HUES64 (cell line): ENCODE data around the gene TMIE. TPM values are rescaled to one million over a fixed set of nuclear protein-coding genes. Genes with fewer than 3 reads are reported as not detected.

Experiments
- H3K27ac ChIP-seq: 2 replicates; pipeline ENCODE4 v1.7.0; 2013; ENCODE audit warnings: low read depth, low read length, inconsistent platforms
- H3K27me3 ChIP-seq: 2 replicates; pipeline ENCODE4 v1.6.1; 2013; ENCODE audit warnings: mild to moderate bottlenecking, low read length; ENCODE audit not compliant: insufficient read depth
- H3K36me3 ChIP-seq: 2 replicates; pipeline ENCODE4 v1.6.1; 2013; ENCODE audit warnings: mild to moderate bottlenecking, low read length; ENCODE audit not compliant: insufficient read depth
- H3K4me1 ChIP-seq: 2 replicates; pipeline ENCODE4 v1.6.1; 2013; ENCODE audit warnings: mild to moderate bottlenecking, low read length, moderate library complexity; ENCODE audit not compliant: insufficient read depth
- H3K4me3 ChIP-seq: 2 replicates; pipeline ENCODE4 v1.5.1; 2013; ENCODE audit warnings: mild to moderate bottlenecking, low read length, moderate library complexity
- H3K9ac ChIP-seq: 2 replicates; pipeline ENCODE4 v1.6.1; 2013; ENCODE audit warnings: mild to moderate bottlenecking, low read depth, low read length
- H3K9me3 ChIP-seq: 2 replicates; pipeline ENCODE4 v1.6.1; 2013; ENCODE audit warnings: low read depth, low read length; ENCODE audit not compliant: insufficient read depth
- WGBS: fragments of 150-250, 120-280 bp; methylation state at CpG from one replicate; pipeline ENCODE4 v1.1.7; 2013; ENCODE audit warnings: missing lambda C conversion rate; 5-methylcytosine and 5-hydroxymethylcytosine counted together
- polyA plus RNA-seq, 2 experiments: library from polyadenylated mRNA; stranded (reverse); fragments of 50-300 nt; gene quantifications; one replicate each; pipeline ENCODE4 v1.2.3, GENCODE V29; 2013

The TMIE gene
- 0.25 TPM for polyA plus RNA-seq (2013, experiment 1 of 2)
- 0.19 TPM for polyA plus RNA-seq (2013, experiment 2 of 2)

- H3K36me3 ChIP-seq = no peaks in the 10 kb centered on the region
- no peak within 1 kb of the TSS for H3K9ac ChIP-seq
- H3K27ac ChIP-seq = no peak within 1 kb of the TSS
- WGBS = 8% methylated on average over 49 of the region's 51 CpGs
- H3K4me3 ChIP-seq = peak within 1 kb of the TSS; percentile 40
- peaks cover 26% of the 10 kb centered on the region for H3K27me3 ChIP-seq
- H3K4me1 ChIP-seq = peaks cover 2% of the 10 kb centered on the region; the same call in 1 of the 2 replicates
- no peaks in the 10 kb centered on the region for H3K9me3 ChIP-seq
These were observed at the start of gene TMIE for GRCh38 chr3:46701181-46701939. TMIE (plus strand) TSS chr3:46701392; CDS start chr3:46701488, 96 bp downstream.

GRCh38 chr3:46655271-46655670 is 45.9 kb upstream of the TMIE start:
- Histone ChIP-seq H3K36me3 (no peaks in the 10 kb centered on the region), H3K4me3 (no peak overlapping the region)
- 93% methylated on average over 6 of the region's 6 CpGs for WGBS

GRCh38 chr3:46656778-46657556 is 44.2 kb upstream of the TMIE start:
- Histone ChIP-seq H3K9ac (no peak overlapping the region), H3K27me3 (no peaks in the 10 kb centered on the region)
- WGBS = 78% methylated on average over 9 of the region's 9 CpGs

More at GRCh38 chr3:46655271-46655670, 45.9 kb upstream of the TMIE start:
- Histone ChIP-seq H3K27me3 (no peaks in the 10 kb centered on the region), H3K27ac (no peak overlapping the region), H3K4me1 (peaks cover 26% of the 10 kb centered on the region), H3K9me3 (peaks cover 13% of the 10 kb centered on the region), H3K9ac (no peak overlapping the region)

GRCh38 chr3:46659285-46659684 is 41.9 kb upstream of the TMIE start:
- Histone ChIP-seq H3K9me3 (no peaks in the 10 kb centered on the region), H3K4me1 (peaks cover 51% of the 10 kb centered on the region), H3K27ac (no peak overlapping the region; the same call in 1 of the 2 replicates), H3K27me3 (no peaks in the 10 kb centered on the region), H3K9ac (peak overlapping the region; percentile 17; the same call in 1 of the 2 replicates), H3K36me3 (no peaks in the 10 kb centered on the region), H3K4me3 (no peak overlapping the region)
- WGBS = 65% methylated on average over 8 of the region's 8 CpGs

More at GRCh38 chr3:46656778-46657556, 44.2 kb upstream of the TMIE start:
- Histone ChIP-seq H3K4me1 (peaks cover 41% of the 10 kb centered on the region), H3K27ac (no peak overlapping the region), H3K36me3 (no peaks in the 10 kb centered on the region), H3K4me3 (no peak overlapping the region), H3K9me3 (peaks cover 7% of the 10 kb centered on the region)

GRCh38 chr3:46660003-46660402 is 41.2 kb upstream of the TMIE start:
- H3K4me1 ChIP-seq = peaks cover 51% of the 10 kb centered on the region
- H3K9me3 ChIP-seq = no peaks in the 10 kb centered on the region
- H3K36me3 ChIP-seq = no peaks in the 10 kb centered on the region
- WGBS = 83% methylated on average over 6 of the region's 6 CpGs
- H3K27ac ChIP-seq = no peak overlapping the region
- no peaks in the 10 kb centered on the region for H3K27me3 ChIP-seq
- no peak overlapping the region for H3K9ac ChIP-seq
- H3K4me3 ChIP-seq = no peak overlapping the region

GRCh38 chr3:46660543-46661523 is 40.4 kb upstream of the TMIE start:
- H3K4me1 ChIP-seq = peaks cover 51% of the 10 kb centered on the region
- H3K9me3 ChIP-seq = no peaks in the 10 kb centered on the region
- no peaks in the 10 kb centered on the region for H3K27me3 ChIP-seq
- H3K4me3 ChIP-seq = no peak overlapping the region
- no peaks in the 10 kb centered on the region for H3K36me3 ChIP-seq
- 55% methylated on average over 9 of the region's 9 CpGs for WGBS
- H3K9ac ChIP-seq = no peak overlapping the region
- no peak overlapping the region for H3K27ac ChIP-seq

GRCh38 chr3:46661776-46662766 is 39.1 kb upstream of the TMIE start:
- Histone ChIP-seq H3K27ac (no peak overlapping the region), H3K9me3 (no peaks in the 10 kb centered on the region), H3K27me3 (no peaks in the 10 kb centered on the region), H3K36me3 (no peaks in the 10 kb centered on the region), H3K4me1 (peaks cover 43% of the 10 kb centered on the region), H3K4me3 (no peak overlapping the region), H3K9ac (no peak overlapping the region)
- WGBS = 70% methylated on average over 13 of the region's 15 CpGs

- Histone ChIP-seq H3K36me3 (no peaks in the 10 kb centered on the region), H3K9me3 (no peaks in the 10 kb centered on the region), H3K9ac (no peak overlapping the region), H3K4me3 (no peak overlapping the region), H3K4me1 (peaks cover 40% of the 10 kb centered on the region), H3K27me3 (no peaks in the 10 kb centered on the region), H3K27ac (no peak overlapping the region)
- 90% methylated on average over 17 of the region's 17 CpGs for WGBS
These were observed 38.2 kb upstream of the TMIE start for GRCh38 chr3:46662771-46663551.

- Histone ChIP-seq H3K27me3 (no peaks in the 10 kb centered on the region), H3K4me3 (no peak overlapping the region), H3K36me3 (no peaks in the 10 kb centered on the region), H3K4me1 (peaks cover 40% of the 10 kb centered on the region), H3K9ac (no peak overlapping the region), H3K9me3 (no peaks in the 10 kb centered on the region), H3K27ac (no peak overlapping the region)
- WGBS = 87% methylated on average over 8 of the region's 8 CpGs
These were observed 37.5 kb upstream of the TMIE start for GRCh38 chr3:46663591-46664135.
